ENCODE data around the gene PDE8A. TPM values are rescaled to one million over a fixed set of nuclear protein-coding genes. Genes with fewer than 3 reads are reported as not detected.

The PDE8A gene
- total RNA-seq, 1 donor from 2014 or later = 28.8 TPM

- peaks cover 10% of the 10 kb centered on the region for H3K4me1 Mint-ChIP-seq (ENCODE audit: low read depth)
- no peaks in the 10 kb centered on the region for H3K27me3 Mint-ChIP-seq
- no peaks in the 10 kb centered on the region for H3K9me3 Mint-ChIP-seq (ENCODE audit: low read depth)
- H3K36me3 Mint-ChIP-seq (ENCODE audit: insufficient read depth) = no peaks in the 10 kb centered on the region
- H3K4me3 Mint-ChIP-seq (ENCODE audit: low read depth) = no peak overlapping the region
- TF ChIP-seq CTCF (IDR thresholded peaks at IDR 0.05; ENCODE audit: unreplicated experiment) = no peak
- no peak for DNase-seq (ENCODE audit: low spot score, unreplicated experiment)
- no peak overlapping the region for H3K27ac Mint-ChIP-seq
Observed at GRCh38 chr15:85035980-85036379, 54.3 kb downstream of the PDE8A start.

DNA sequence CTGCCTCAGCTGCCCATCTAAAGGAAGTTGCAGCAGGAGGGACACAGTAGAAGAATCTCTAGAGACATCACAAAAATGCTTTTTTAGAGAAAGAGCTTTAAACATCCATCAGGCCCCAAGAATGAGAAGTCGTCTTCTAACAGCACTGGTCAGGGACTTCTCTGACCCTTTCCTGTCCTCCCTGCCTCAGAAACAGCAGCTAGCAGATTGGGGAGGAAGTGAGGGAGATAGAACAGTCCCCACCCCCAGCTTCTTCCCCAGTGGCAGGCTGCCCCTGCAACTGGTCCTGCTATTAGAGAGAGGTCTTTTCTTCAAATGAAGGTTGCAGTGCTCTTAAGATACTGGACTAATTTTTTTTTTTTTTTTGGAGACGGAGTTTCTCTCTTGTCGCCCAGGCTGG, 55.1 kb downstream of the PDE8A start:
- no peak overlapping the region for H3K27ac Mint-ChIP-seq
- H3K36me3 Mint-ChIP-seq (ENCODE audit: insufficient read depth) = no peaks in the 10 kb centered on the region
- no peak for TF ChIP-seq CTCF (IDR thresholded peaks at IDR 0.05; ENCODE audit: unreplicated experiment)
- no peak overlapping the region for H3K4me3 Mint-ChIP-seq (ENCODE audit: low read depth)
- no peak for DNase-seq (ENCODE audit: low spot score, unreplicated experiment)
- no peaks in the 10 kb centered on the region for H3K27me3 Mint-ChIP-seq
- no peaks in the 10 kb centered on the region for H3K9me3 Mint-ChIP-seq (ENCODE audit: low read depth)
- H3K4me1 Mint-ChIP-seq (ENCODE audit: low read depth) = peaks cover 6% of the 10 kb centered on the region

GRCh38 chr15:85037641-85038040, 56.0 kb downstream of the PDE8A start:
- Mint-ChIP-seq H3K36me3 (ENCODE audit: insufficient read depth) (no peaks in the 10 kb centered on the region), H3K4me3 (ENCODE audit: low read depth) (no peak overlapping the region), H3K27me3 (no peaks in the 10 kb centered on the region), H3K9me3 (ENCODE audit: low read depth) (no peaks in the 10 kb centered on the region), H3K4me1 (ENCODE audit: low read depth) (no peaks in the 10 kb centered on the region), H3K27ac (no peak overlapping the region)
- TF ChIP-seq CTCF (IDR thresholded peaks at IDR 0.05; ENCODE audit: unreplicated experiment) = no peak
- DNase-seq (ENCODE audit: low spot score, unreplicated experiment) = no peak

DNA sequence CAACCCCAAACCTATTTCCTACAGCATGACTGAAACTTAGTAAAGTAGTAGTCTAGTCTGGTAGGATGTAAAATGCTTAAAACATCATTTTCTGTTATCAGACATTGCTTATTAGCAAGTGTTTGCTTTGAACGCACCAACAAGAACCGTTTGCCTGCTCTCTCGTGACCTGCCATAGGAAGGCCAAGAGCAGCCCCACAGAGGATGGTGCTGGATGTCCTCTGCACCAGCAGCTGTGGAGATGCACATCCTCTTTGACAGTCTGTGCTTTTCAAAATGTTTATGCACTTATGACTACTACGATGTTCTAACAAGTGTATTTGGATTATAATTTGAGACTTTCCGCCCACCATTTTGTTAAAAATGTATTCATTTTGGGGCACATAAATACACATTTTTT, 59.6 kb downstream of the PDE8A start:
- Mint-ChIP-seq H3K36me3 (ENCODE audit: insufficient read depth) (no peaks in the 10 kb centered on the region), H3K4me3 (ENCODE audit: low read depth) (no peak overlapping the region), H3K27me3 (no peaks in the 10 kb centered on the region), H3K9me3 (ENCODE audit: low read depth) (no peaks in the 10 kb centered on the region), H3K27ac (no peak overlapping the region), H3K4me1 (ENCODE audit: low read depth) (peaks cover 6% of the 10 kb centered on the region)
- TF ChIP-seq CTCF (IDR thresholded peaks at IDR 0.05; ENCODE audit: unreplicated experiment) = no peak
- DNase-seq (ENCODE audit: low spot score, unreplicated experiment) = no peak

- TF ChIP-seq CTCF (IDR thresholded peaks at IDR 0.05; ENCODE audit: unreplicated experiment) = peak; percentile 48
- H3K4me3 Mint-ChIP-seq (ENCODE audit: low read depth) = no peak overlapping the region
- H3K4me1 Mint-ChIP-seq (ENCODE audit: low read depth) = peaks cover 14% of the 10 kb centered on the region
- H3K36me3 Mint-ChIP-seq (ENCODE audit: insufficient read depth) = no peaks in the 10 kb centered on the region
- no peak for DNase-seq (ENCODE audit: low spot score, unreplicated experiment)
- H3K27ac Mint-ChIP-seq = no peak overlapping the region
- no peaks in the 10 kb centered on the region for H3K27me3 Mint-ChIP-seq
- H3K9me3 Mint-ChIP-seq (ENCODE audit: low read depth) = peaks cover 3% of the 10 kb centered on the region
Observed at GRCh38 chr15:85044251-85044853, 62.7 kb downstream of the PDE8A start.

Measured in progenitor cell of endocrine pancreas (in vitro differentiated cells).